A549 (cell line): ENCODE data around the gene SYTL1. TPM values are rescaled to one million over a fixed set of nuclear protein-coding genes. Genes with fewer than 3 reads are reported as not detected.
A peak's percentile ranks its signal among the peaks of the same experiment; 100 is the strongest.

Source experiments
- ATAC-seq, 2 experiments: fragments of 200-7000 bp in 1 of 2; fragments of >200 bp in 1 of 2; cut with Nextera tagmentation in 1 of 2; cut with Tn5 transposase in 1 of 2; 3 replicates each; pipeline versions ENCODE4 v1.8.0 to v1.9.1; 2018 to 2020; ENCODE audit warnings: mild to moderate bottlenecking in 1 of 2, moderate library complexity in 1 of 2
- CTCF ChIA-PET: fragments of 300-600 bp; sonication (Branson Sonifier 250); formaldehyde crosslinking; extraction: SDS; loops from one replicate; lab custom pipeline; 2021; ENCODE audit warnings: antibody characterized with exemption, inconsistent platforms; lab: Yijun Ruan, JAX
- POLR2A ChIA-PET: fragments of 350-600 bp; formaldehyde crosslinking; extraction: SDS; loops from one replicate; lab custom pipeline; 2021; ENCODE audit warnings: antibody characterized with exemption, inconsistent platforms; lab: Yijun Ruan, JAX
- DNase-seq, 2 experiments: peaks; one replicate each; pipeline versions ENCODE4 v3.0.0 to v3.0.0-alpha.2; 2011 to 2016; ENCODE audit warnings: low read depth in 1 of 2, low spot score in 1 of 2
- FAIRE-seq: peaks from 2 replicates; lab custom pipeline; 2011; peaks lifted over from hg19 to GRCh38; lab: Jason Lieb, UNC
- H3K27ac ChIP-seq, 2 experiments: fragments of >200 bp; sonication (Bioruptor Twin); formaldehyde crosslinking; 3 replicates each; pipeline ENCODE4 v1.5.1; 2016 to 2017
- H3K4me1 ChIP-seq: fragments of >200 bp; sonication (Bioruptor Twin); formaldehyde crosslinking; 3 replicates; pipeline ENCODE4 v1.6.1; 2016
- H3K4me2 ChIP-seq: fragments of >200 bp; sonication (Bioruptor Twin); formaldehyde crosslinking; 3 replicates; pipeline ENCODE4 v1.6.1; 2016
- H3K4me3 ChIP-seq: fragments of >200 bp; sonication (Bioruptor Twin); formaldehyde crosslinking; 3 replicates; pipeline ENCODE4 v1.5.1; 2016
- H3K9me3 ChIP-seq: fragments of >200 bp; sonication (Bioruptor Twin); formaldehyde crosslinking; 3 replicates; pipeline ENCODE4 v1.6.1; 2016
- CBX2 ChIP-seq: fragments of 200-600 bp; sonication (generic); IDR thresholded peaks from 2 replicates; pipeline ENCODE4 v1.6.1; 2016; ENCODE audit warnings: low read depth, mild to moderate bottlenecking, borderline replicate concordance
- CTCF ChIP-seq: fragments of >200 bp; sonication (Bioruptor Twin); formaldehyde crosslinking; IDR thresholded peaks from 3 replicates; pipeline ENCODE4 v1.5.1; 2016
- EP300 ChIP-seq, 2 experiments: fragments of >200 bp; sonication (Bioruptor Twin); formaldehyde crosslinking; IDR thresholded peaks; 2 replicates in 1 of 2; 3 replicates in 1 of 2; pipeline ENCODE4 v1.6.1; 2016 to 2017
- FOSL2 ChIP-seq, 2 experiments: fragments of 450-650 bp in 1 of 2; fragments of >200 bp in 1 of 2; sonication (Bioruptor Twin) in 1 of 2; formaldehyde crosslinking; IDR thresholded peaks; 2 replicates each; pipeline versions ENCODE4 v1.5.0 to v1.6.1; 2016 to 2020; ENCODE audit warnings: mild to moderate bottlenecking in 1 of 2, moderate library complexity in 1 of 2
- HDAC2 ChIP-seq: fragments of 200-600 bp; sonication (generic); IDR thresholded peaks from 2 replicates; pipeline ENCODE4 v1.6.1; 2016
- HOXA7 ChIP-seq: fragments of 250-450 bp; sonication (Bioruptor Pico); IDR thresholded peaks from 2 replicates; pipeline ENCODE4 v1.5.0; 2020; ENCODE audit warnings: mild to moderate bottlenecking, moderate library complexity
- HOXB13 ChIP-seq: fragments of 250-450 bp; sonication (Bioruptor Pico); IDR thresholded peaks from 2 replicates; pipeline ENCODE4 v1.5.0; 2020; ENCODE audit warnings: low read depth, mild to moderate bottlenecking, moderate library complexity
- HOXB5 ChIP-seq: fragments of 250-450 bp; sonication (Bioruptor Pico); IDR thresholded peaks from 2 replicates; pipeline ENCODE4 v1.5.0; 2020; ENCODE audit warnings: mild to moderate bottlenecking, moderate library complexity
- JUNB ChIP-seq: fragments of >200 bp; sonication (Bioruptor Twin); formaldehyde crosslinking; IDR thresholded peaks from 2 replicates; pipeline ENCODE4 v1.6.1; 2016
- MAFK ChIP-seq: fragments of 450-650 bp; IDR thresholded peaks from 2 replicates; pipeline ENCODE4 v1.6.1; 2014; ENCODE audit not compliant: partially characterized antibody
- NFE2L2 ChIP-seq: fragments of 150-350 bp; conservative IDR thresholded peaks from 2 replicates; pipeline ENCODE4 v1.6.1; 2014; ENCODE audit warnings: low read length
- PHF8 ChIP-seq: fragments of 200-600 bp; sonication (generic); IDR thresholded peaks from 2 replicates; pipeline ENCODE4 v1.6.1; 2016; ENCODE audit warnings: low read depth, mild to moderate bottlenecking, antibody characterized with exemption, moderate library complexity, borderline replicate concordance
- RAD21 ChIP-seq, 2 experiments: fragments of >200 bp in 1 of 2; sonication (Bioruptor Twin) in 1 of 2; formaldehyde crosslinking in 1 of 2; IDR thresholded peaks in 1 of 2; conservative IDR thresholded peaks in 1 of 2; 2 replicates in 1 of 2; 3 replicates in 1 of 2; pipeline ENCODE4 v1.6.1; 2012 to 2018; ENCODE audit warnings: inconsistent platforms in 1 of 2
- REST ChIP-seq: fragments of 200-600 bp; sonication (generic); IDR thresholded peaks from 2 replicates; pipeline ENCODE4 v1.6.1; 2016; ENCODE audit warnings: antibody characterized with exemption, mild to moderate bottlenecking, moderate library complexity
- RNF2 ChIP-seq: fragments of 200-600 bp; sonication (generic); IDR thresholded peaks from 2 replicates; pipeline ENCODE4 v1.6.1; 2016; ENCODE audit warnings: low read depth, mild to moderate bottlenecking, antibody characterized with exemption, moderate library complexity, borderline replicate concordance
- SREBF2 ChIP-seq: fragments of 450-650 bp; IDR thresholded peaks from 2 replicates; pipeline ENCODE4 v1.6.1; 2014; ENCODE audit warnings: mild to moderate bottlenecking, moderate library complexity
- ZFP36 ChIP-seq: fragments of 450-650 bp; IDR thresholded peaks from 2 replicates; pipeline ENCODE4 v1.6.1; 2014; ENCODE audit warnings: borderline replicate concordance; ENCODE audit not compliant: partially characterized antibody
- ZNF302 ChIP-seq: fragments of 250-450 bp; sonication (Bioruptor Pico); IDR thresholded peaks from 2 replicates; pipeline ENCODE4 v1.9.0; 2021; ENCODE audit warnings: inconsistent platforms, mild to moderate bottlenecking, moderate library complexity
- WGBS: methylation state at CpG from one replicate; pipeline ENCODE4 v1.1.6; 2017; ENCODE audit errors: missing lambda C conversion rate; 5-methylcytosine and 5-hydroxymethylcytosine counted together
- polyA plus RNA-seq, 4 experiments: library from polyadenylated mRNA; depleted of rRNA in 3 of 4; stranded (reverse); fragments of >200 nt; fragmentation: RNase III in 1 of 4; extraction: RNeasy Plus Mini Kit Qiagen cat#74134 plus additional on column Dnase treatment in 1 of 4; gene quantifications; 2 replicates in 3 of 4; 3 replicates in 1 of 4; pipeline ENCODE4 v1.2.3, GENCODE V29; 2011 to 2017
- TF ChIP-seq, protein P1 (sequence below): fragments of 450-650 bp; IDR thresholded peaks from 2 replicates; pipeline ENCODE4 v1.6.1; 2014; ENCODE audit warnings: antibody characterized with exemption
- TF ChIP-seq, protein P2 (sequence below): IDR thresholded peaks from 2 replicates; pipeline ENCODE4 v1.6.1; 2012

The SYTL1 gene
- polyA plus RNA-seq, 2 of the 4 experiments (the other 2 are of a cell fraction): 0.76 to 0.80 TPM

DNA sequence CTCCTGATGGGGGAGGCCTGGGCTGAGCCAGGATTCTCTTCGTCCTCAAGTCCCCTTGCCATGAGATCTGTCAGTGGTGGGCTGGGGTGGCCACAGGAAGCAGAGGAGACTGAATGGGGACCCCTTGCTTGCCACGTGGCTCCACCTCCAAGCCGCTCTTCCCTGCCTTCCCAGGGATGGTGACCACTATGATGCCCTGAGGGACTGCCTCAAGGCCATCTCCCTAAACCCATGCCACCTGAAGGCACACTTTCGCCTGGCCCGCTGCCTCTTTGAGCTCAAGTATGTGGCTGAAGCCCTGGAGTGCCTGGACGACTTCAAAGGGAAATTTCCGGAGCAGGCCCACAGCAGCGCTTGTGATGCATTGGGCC is 40.8 kb upstream of the SYTL1 start:
- DNase-seq: no peak
- no peak overlapping the region for H3K4me3 ChIP-seq
- no peaks in the 10 kb centered on the region for H3K9me3 ChIP-seq
- no peak overlapping the region for H3K4me2 ChIP-seq
- POLR2A ChIA-PET: interaction anchor here (0.6 kb wide), 1 partner anchor 92 kb away, joined by 3 read pairs; no protein-coding TSS in a partner anchor
- peak; percentile 2 to 20; a peak in 3 of 6 replicates for ATAC-seq
- peak overlapping the region in 1 of 2 experiments; percentile 38; a peak in 1 of 6 replicates for H3K27ac ChIP-seq
- FAIRE-seq: no peak
- CTCF ChIA-PET: interaction anchor here (0.5 to 10.6 kb wide), 43 partner anchors 10 to 878 kb away, joined by 3 to 215 read pairs (median 5); partner anchors contain the start of genes AHDC1, CD164L2, GPR3 and MAP3K6
- 45% methylated on average over 6 of the region's 8 CpGs for WGBS
- TF ChIP-seq MAFK (no peak), PHF8 (no peak), RAD21 (conservative IDR thresholded peaks at IDR 0.05 in 1 of 2, IDR thresholded peaks at IDR 0.05 in 1 of 2) (no peak; a peak in 2 of 5 replicates), REST (no peak)
- TF ChIP-seq, protein P1, sequence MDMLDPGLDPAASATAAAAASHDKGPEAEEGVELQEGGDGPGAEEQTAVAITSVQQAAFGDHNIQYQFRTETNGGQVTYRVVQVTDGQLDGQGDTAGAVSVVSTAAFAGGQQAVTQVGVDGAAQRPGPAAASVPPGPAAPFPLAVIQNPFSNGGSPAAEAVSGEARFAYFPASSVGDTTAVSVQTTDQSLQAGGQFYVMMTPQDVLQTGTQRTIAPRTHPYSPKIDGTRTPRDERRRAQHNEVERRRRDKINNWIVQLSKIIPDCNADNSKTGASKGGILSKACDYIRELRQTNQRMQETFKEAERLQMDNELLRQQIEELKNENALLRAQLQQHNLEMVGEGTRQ: no peak
- peaks cover 23% of the 10 kb centered on the region for H3K4me1 ChIP-seq

- H3K27ac ChIP-seq: no peak overlapping the region
- TF ChIP-seq HOXB5 (no peak), RNF2 (no peak), HDAC2 (no peak), JUNB (no peak)
- WGBS: 72% methylated on average over 10 of the region's 10 CpGs
- H3K4me1 ChIP-seq: peaks cover 23% of the 10 kb centered on the region
- no peak overlapping the region for H3K4me2 ChIP-seq
- ChIA-PET POLR2A (no interaction called here), CTCF (interaction anchor here (0.9 to 10.6 kb wide), 23 partner anchors 11 to 463 kb away, joined by 3 to 215 read pairs (median 7); partner anchors contain the start of genes AHDC1, CD164L2, GPR3 and MAP3K6)
- DNase-seq: no peak
- no peak for ATAC-seq
- H3K9me3 ChIP-seq: no peaks in the 10 kb centered on the region
- H3K4me3 ChIP-seq: no peak overlapping the region
- FAIRE-seq: no peak
Observed at GRCh38 chr1:27301582-27302199, 40.1 kb upstream of the SYTL1 start.

GRCh38 chr1:27302612-27303011 is 39.2 kb upstream of the SYTL1 start:
- ChIA-PET CTCF (interaction anchor here (0.8 to 10.6 kb wide), 12 partner anchors 10 to 358 kb away, joined by 3 to 215 read pairs (median 28); partner anchors contain the start of genes AHDC1, CD164L2, GPR3 and SYTL1), POLR2A (no interaction called here)
- ATAC-seq (no peak), DNase-seq (no peak), FAIRE-seq (no peak)
- H3K9me3 ChIP-seq: no peaks in the 10 kb centered on the region
- peaks cover 23% of the 10 kb centered on the region for H3K4me1 ChIP-seq
- 78% methylated on average over 2 of the region's 2 CpGs for WGBS
- no peak overlapping the region for H3K4me2 ChIP-seq
- no peak overlapping the region for H3K4me3 ChIP-seq
- no peak overlapping the region for H3K27ac ChIP-seq
- TF ChIP-seq ZFP36 (no peak), CBX2 (no peak), FOSL2 (IDR thresholded peaks at IDR 0.05) (no peak), FOSL2 (CRISPR knock-in tag; IDR thresholded peaks at IDR 0.05) (no peak), EP300 (IDR thresholded peaks at IDR 0.05) (no peak), HOXB13 (no peak), REST (no peak), ZNF302 (CRISPR knock-in tag) (no peak), CTCF (no peak), SREBF2 (no peak), NFE2L2 (no peak), HOXA7 (CRISPR knock-in tag) (no peak), HOXB5 (no peak)
- TF ChIP-seq, protein P2, sequence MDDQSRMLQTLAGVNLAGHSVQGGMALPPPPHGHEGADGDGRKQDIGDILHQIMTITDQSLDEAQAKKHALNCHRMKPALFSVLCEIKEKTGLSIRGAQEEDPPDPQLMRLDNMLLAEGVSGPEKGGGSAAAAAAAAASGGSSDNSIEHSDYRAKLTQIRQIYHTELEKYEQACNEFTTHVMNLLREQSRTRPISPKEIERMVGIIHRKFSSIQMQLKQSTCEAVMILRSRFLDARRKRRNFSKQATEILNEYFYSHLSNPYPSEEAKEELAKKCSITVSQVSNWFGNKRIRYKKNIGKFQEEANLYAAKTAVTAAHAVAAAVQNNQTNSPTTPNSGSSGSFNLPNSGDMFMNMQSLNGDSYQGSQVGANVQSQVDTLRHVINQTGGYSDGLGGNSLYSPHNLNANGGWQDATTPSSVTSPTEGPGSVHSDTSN: no peak
